Ishikawa (cell line): ENCODE data around the gene C10orf62.

Experiments used
- EP300 ChIP-seq: IDR thresholded peaks from 2 replicates; pipeline ENCODE4 v1.6.1; 2012; ENCODE audit warnings: borderline replicate concordance
- RAD21 ChIP-seq: IDR thresholded peaks from 2 replicates; pipeline ENCODE4 v1.6.1; 2012; ENCODE audit warnings: low read depth
- YY1 ChIP-seq: IDR thresholded peaks from 2 replicates; pipeline ENCODE4 v1.6.1; 2012; ENCODE audit warnings: low read depth

- TF ChIP-seq EP300 (no peak), YY1 (peak; percentile 100), RAD21 (no peak)
These were observed 43.7 kb downstream of the C10orf62 start, which contains the start of gene MORN4 for GRCh38 chr10:97632949-97633884.
